ENCODE measurements around the gene MTUS2. TPM values are rescaled to one million over a fixed set of nuclear protein-coding genes. Genes with fewer than 3 reads are reported as not detected.
A peak's percentile ranks its signal among the peaks of the same experiment; 100 is the strongest.

Gene MTUS2
- total and polyA plus RNA-seq, 2 donors (not counting 3 experiments of a cell fraction or from before 2014, with no cell fraction given): not detected

DNA sequence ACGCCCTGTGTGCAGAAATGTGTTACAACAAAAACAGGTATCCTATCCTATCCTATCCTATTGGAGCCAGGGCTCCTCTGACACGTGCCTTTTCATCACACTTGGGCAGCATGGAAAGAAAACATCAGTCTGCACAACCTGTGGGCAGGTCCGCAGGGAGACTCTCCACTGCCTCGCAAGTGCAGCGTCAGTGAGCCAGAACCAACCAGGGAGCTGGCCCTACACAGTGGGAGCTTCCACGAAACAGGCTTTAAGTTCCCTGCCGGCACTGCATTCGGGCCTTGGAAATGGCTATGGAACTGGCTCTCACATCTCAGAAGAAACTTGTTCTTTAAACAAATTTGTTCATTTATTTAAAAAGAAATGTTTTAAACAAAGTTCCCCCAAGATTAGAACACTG lies 725.8 kb downstream of the MTUS2 start:
- FAIRE-seq (peak; percentile 15), DNase-seq (ENCODE audit: low read depth, low spot score) (no peak)
- Histone ChIP-seq H2AFZ (ENCODE audit: low read depth, low read length) (no peak overlapping the region), H3K9ac (replicated peaks; ENCODE audit: extremely low read depth, insufficient read depth, low read length) (peak overlapping the region; percentile 82), H3K27me3 (ENCODE audit: control insufficient read depth in 2 of 2, insufficient read depth in 2 of 2, low read length in 2 of 2) (no peaks in the 10 kb centered on the region), H3K4me3 (replicated peaks in 1 of 3; ENCODE audit: insufficient read depth in 1 of 3, low read depth in 1 of 3, low read length in 3 of 3) (no peak overlapping the region), H3K9me1 (replicated peaks; ENCODE audit: control insufficient read depth, extremely low read depth, insufficient read depth, low read length) (no peaks in the 10 kb centered on the region), H3K79me2 (ENCODE audit: control insufficient read depth, insufficient read depth, low read length) (peaks cover 83% of the 10 kb centered on the region), H4K20me1 (replicated peaks; ENCODE audit: control insufficient read depth, extremely low read depth, insufficient read depth, low read length) (no peaks in the 10 kb centered on the region), H3K36me3 (ENCODE audit: control insufficient read depth in 2 of 2, extremely low read depth in 1 of 2, insufficient read depth in 2 of 2, low read length in 2 of 2) (no peaks in the 10 kb centered on the region), H3K4me2 (ENCODE audit: insufficient read depth, low read length) (no peak overlapping the region), H3K9me3 (replicated peaks; ENCODE audit: control insufficient read depth, insufficient read depth, low read length) (no peaks in the 10 kb centered on the region), H3K4me1 (ENCODE audit: control insufficient read depth, extremely low read depth, insufficient read depth, low read length) (peaks cover 39% of the 10 kb centered on the region), H3K27ac (ENCODE audit: insufficient read depth, low read depth, low read length) (peak overlapping the region; percentile 99)
- ChIA-PET CTCF (interaction anchor here (0.9 to 1.7 kb wide), 4 partner anchors 19 to 569 kb away, joined by 3 to 7 read pairs (median 3); no protein-coding TSS in a partner anchor), POLR2A (interaction anchor here (0.6 kb wide), 1 partner anchor 1937 kb away, joined by 4 read pairs; no protein-coding TSS in a partner anchor)
- intact Hi-C loops (cut with micrococcal nuclease): no loop called here
- dilution Hi-C loops (cut with MboI; ENCODE audit: extremely low pct_ligation_motif_present, low sequenced_read_pairs): no loop called here
- TF ChIP-seq MYC (IDR thresholded peaks at IDR 0.05; ENCODE audit: low read depth, low read length) (no peak), GATA2 (IDR thresholded peaks at IDR 0.05; ENCODE audit: insufficient read depth, insufficient read length, low read depth, low read length) (no peak), FOS (IDR thresholded peaks at IDR 0.05; ENCODE audit: borderline replicate concordance, insufficient read depth, low read length) (no peak), POLR2AphosphoS5 (IDR thresholded peaks at IDR 0.05; ENCODE audit: insufficient read depth, low read depth, low read length) (no peak), POLR2A (IDR thresholded peaks at IDR 0.05; ENCODE audit: low read depth, low read length) (no peak), JUN (IDR thresholded peaks at IDR 0.05; ENCODE audit: borderline replicate concordance, insufficient read depth, insufficient read length, low read depth) (no peak), EZH2 (IDR thresholded peaks at IDR 0.05; ENCODE audit: borderline replicate concordance, low read depth, low read length, severe bottlenecking) (no peak)
- TF ChIP-seq, protein P1, sequence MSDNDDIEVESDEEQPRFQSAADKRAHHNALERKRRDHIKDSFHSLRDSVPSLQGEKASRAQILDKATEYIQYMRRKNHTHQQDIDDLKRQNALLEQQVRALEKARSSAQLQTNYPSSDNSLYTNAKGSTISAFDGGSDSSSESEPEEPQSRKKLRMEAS (IDR thresholded peaks at IDR 0.05; ENCODE audit: insufficient read depth, insufficient read length): no peak
- TF ChIP-seq, protein P2, sequence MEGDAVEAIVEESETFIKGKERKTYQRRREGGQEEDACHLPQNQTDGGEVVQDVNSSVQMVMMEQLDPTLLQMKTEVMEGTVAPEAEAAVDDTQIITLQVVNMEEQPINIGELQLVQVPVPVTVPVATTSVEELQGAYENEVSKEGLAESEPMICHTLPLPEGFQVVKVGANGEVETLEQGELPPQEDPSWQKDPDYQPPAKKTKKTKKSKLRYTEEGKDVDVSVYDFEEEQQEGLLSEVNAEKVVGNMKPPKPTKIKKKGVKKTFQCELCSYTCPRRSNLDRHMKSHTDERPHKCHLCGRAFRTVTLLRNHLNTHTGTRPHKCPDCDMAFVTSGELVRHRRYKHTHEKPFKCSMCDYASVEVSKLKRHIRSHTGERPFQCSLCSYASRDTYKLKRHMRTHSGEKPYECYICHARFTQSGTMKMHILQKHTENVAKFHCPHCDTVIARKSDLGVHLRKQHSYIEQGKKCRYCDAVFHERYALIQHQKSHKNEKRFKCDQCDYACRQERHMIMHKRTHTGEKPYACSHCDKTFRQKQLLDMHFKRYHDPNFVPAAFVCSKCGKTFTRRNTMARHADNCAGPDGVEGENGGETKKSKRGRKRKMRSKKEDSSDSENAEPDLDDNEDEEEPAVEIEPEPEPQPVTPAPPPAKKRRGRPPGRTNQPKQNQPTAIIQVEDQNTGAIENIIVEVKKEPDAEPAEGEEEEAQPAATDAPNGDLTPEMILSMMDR (IDR thresholded peaks at IDR 0.05; ENCODE audit: extremely low read depth in 1 of 2, insufficient read depth in 1 of 2, low read depth in 1 of 2, low read length in 2 of 2): no peak
- BruUV-seq (replicated peaks): no TSS peak
